ENCODE data around the gene ZNF335.

The ZNF335 gene

DNA sequence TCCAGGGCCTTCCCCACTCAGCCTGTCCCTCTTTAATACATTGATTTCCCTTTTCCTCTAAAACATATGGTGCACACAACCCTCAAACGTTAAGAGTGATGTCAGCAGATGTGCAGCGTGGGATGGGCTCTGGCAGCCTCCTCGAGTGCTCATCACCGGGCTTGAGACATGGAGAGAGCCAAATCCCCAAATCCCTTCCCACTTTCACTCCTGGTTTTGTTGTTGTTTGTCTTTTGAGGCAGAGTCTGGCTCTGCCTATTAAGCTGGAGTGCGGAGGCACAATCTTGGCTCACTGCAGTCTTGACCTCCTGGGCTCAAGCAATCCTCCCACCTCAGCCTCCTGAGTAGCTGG is 54.2 kb downstream of the ZNF335 start:
- H3K9ac ChIP-seq (ENCODE audit: low read depth, low read length, poor library complexity, severe bottlenecking), result no peak overlapping the region
- H3K9me2 ChIP-seq (replicated peaks; ENCODE audit: low read depth, low read length), result no peaks in the 10 kb centered on the region

DNA sequence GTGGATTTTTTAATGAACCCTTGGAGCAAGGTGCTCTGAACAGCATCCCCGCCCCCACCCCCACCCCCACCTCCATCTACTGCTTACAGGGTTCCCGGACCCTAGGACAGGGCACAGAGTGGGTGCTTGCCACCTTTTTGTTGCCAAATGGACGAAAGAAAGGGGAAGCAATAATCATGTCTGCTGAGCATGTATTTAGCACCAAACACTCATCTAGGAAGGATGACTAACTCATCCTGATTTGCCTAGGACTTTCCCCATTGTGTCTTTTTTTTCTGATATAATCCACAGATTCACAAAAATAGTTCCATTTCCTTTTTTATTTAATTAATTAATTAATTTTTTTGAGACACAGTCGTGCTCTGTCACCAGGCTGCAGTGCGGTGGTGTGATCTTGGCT is 58.9 kb downstream of the ZNF335 start:
- TF ChIP-seq CTCF (conservative IDR thresholded peaks at IDR 0.05; ENCODE audit: low read length) (no peak), EZH2phosphoT487 (IDR thresholded peaks at IDR 0.05; ENCODE audit: borderline replicate concordance) (no peak)
- no peaks in the 10 kb centered on the region for H3K79me2 ChIP-seq (ENCODE audit: insufficient read depth, low read length)
- no peak overlapping the region for H3K4me2 ChIP-seq (ENCODE audit: low read depth, low read length, poor library complexity, severe bottlenecking)
- H2AFZ ChIP-seq (ENCODE audit: low read length), result no peak overlapping the region
- H3K36me3 ChIP-seq (ENCODE audit: insufficient read depth, low read length), result no peaks in the 10 kb centered on the region
- H3K9ac ChIP-seq (ENCODE audit: low read depth, low read length, poor library complexity, severe bottlenecking), result no peak overlapping the region
- H3K9me2 ChIP-seq (replicated peaks; ENCODE audit: low read depth, low read length), result no peaks in the 10 kb centered on the region
- no peaks in the 10 kb centered on the region for H4K20me1 ChIP-seq (ENCODE audit: insufficient read depth, low read length, poor library complexity, severe bottlenecking)
- H3F3A ChIP-seq (ENCODE audit: low read depth), result no peaks in the 10 kb centered on the region
- peaks cover 9% of the 10 kb centered on the region for H3K4me1 ChIP-seq (ENCODE audit: insufficient read depth, low read length, poor library complexity, severe bottlenecking)
- no peaks in the 10 kb centered on the region for H3K9me3 ChIP-seq (ENCODE audit: insufficient read depth, low read depth, low read length)
- no peaks in the 10 kb centered on the region for H3K27me3 ChIP-seq (ENCODE audit: insufficient read depth, low read length, poor library complexity, severe bottlenecking)
- H3K4me3 ChIP-seq (ENCODE audit: low read length, poor library complexity, severe bottlenecking), result no peak overlapping the region

More for the DNA sequence above, 54.2 kb downstream of the ZNF335 start:
- no peak overlapping the region for H3K4me3 ChIP-seq (ENCODE audit: low read length, poor library complexity, severe bottlenecking)
- no peaks in the 10 kb centered on the region for H3F3A ChIP-seq (ENCODE audit: low read depth)
- TF ChIP-seq CTCF (conservative IDR thresholded peaks at IDR 0.05; ENCODE audit: low read length) (no peak), EZH2phosphoT487 (IDR thresholded peaks at IDR 0.05; ENCODE audit: borderline replicate concordance) (no peak)
- no peak overlapping the region for H2AFZ ChIP-seq (ENCODE audit: low read length)
- H3K4me1 ChIP-seq (ENCODE audit: insufficient read depth, low read length, poor library complexity, severe bottlenecking), result no peaks in the 10 kb centered on the region
- no peak overlapping the region for H3K4me2 ChIP-seq (ENCODE audit: low read depth, low read length, poor library complexity, severe bottlenecking)
- no peaks in the 10 kb centered on the region for H4K20me1 ChIP-seq (ENCODE audit: insufficient read depth, low read length, poor library complexity, severe bottlenecking)
- H3K79me2 ChIP-seq (ENCODE audit: insufficient read depth, low read length), result no peaks in the 10 kb centered on the region
- no peaks in the 10 kb centered on the region for H3K36me3 ChIP-seq (ENCODE audit: insufficient read depth, low read length)
- no peaks in the 10 kb centered on the region for H3K9me3 ChIP-seq (ENCODE audit: insufficient read depth, low read depth, low read length)
- no peaks in the 10 kb centered on the region for H3K27me3 ChIP-seq (ENCODE audit: insufficient read depth, low read length, poor library complexity, severe bottlenecking)

GRCh38 chr20:45912344-45912682 is 59.7 kb downstream of the ZNF335 start:
- Histone ChIP-seq H2AFZ (ENCODE audit: low read length) (peak overlapping the region; percentile 26; the same call in 1 of the 2 replicates), H3K4me3 (ENCODE audit: low read length, poor library complexity, severe bottlenecking) (peak overlapping the region; percentile 67), H3K4me1 (ENCODE audit: insufficient read depth, low read length, poor library complexity, severe bottlenecking) (peaks cover 9% of the 10 kb centered on the region), H4K20me1 (ENCODE audit: insufficient read depth, low read length, poor library complexity, severe bottlenecking) (no peaks in the 10 kb centered on the region), H3K79me2 (ENCODE audit: insufficient read depth, low read length) (no peaks in the 10 kb centered on the region), H3K27me3 (ENCODE audit: insufficient read depth, low read length, poor library complexity, severe bottlenecking) (no peaks in the 10 kb centered on the region), H3K4me2 (ENCODE audit: low read depth, low read length, poor library complexity, severe bottlenecking) (peak overlapping the region; percentile 73), H3K36me3 (ENCODE audit: insufficient read depth, low read length) (no peaks in the 10 kb centered on the region), H3K9me3 (ENCODE audit: insufficient read depth, low read depth, low read length) (no peaks in the 10 kb centered on the region), H3K9me2 (replicated peaks; ENCODE audit: low read depth, low read length) (no peaks in the 10 kb centered on the region), H3K9ac (ENCODE audit: low read depth, low read length, poor library complexity, severe bottlenecking) (peak overlapping the region; percentile 21), H3F3A (ENCODE audit: low read depth) (no peaks in the 10 kb centered on the region)
- TF ChIP-seq EZH2phosphoT487 (IDR thresholded peaks at IDR 0.05; ENCODE audit: borderline replicate concordance) (no peak), CTCF (conservative IDR thresholded peaks at IDR 0.05; ENCODE audit: low read length) (no peak)

All from Loucy (cell line).